Type B pancreatic cell (in vitro differentiated cells): ENCODE data around the gene CHST15. TPM values are rescaled to one million over a fixed set of nuclear protein-coding genes. Genes with fewer than 3 reads are reported as not detected.

Source experiments
- DNase-seq: peaks from one replicate; pipeline ENCODE4 v3.0.0; 2021; ENCODE audit warnings: mixed read lengths; ENCODE audit not compliant: unreplicated experiment; ENCODE audit errors: extremely low spot score
- H3K27ac Mint-ChIP-seq: 2 replicates; pipeline ENCODE4 v1.8.0; 2021; ENCODE audit warnings: mild to moderate bottlenecking, mixed read lengths
- H3K27me3 Mint-ChIP-seq: 2 replicates; pipeline ENCODE4 v1.8.0; 2021; ENCODE audit warnings: mixed read lengths
- H3K36me3 Mint-ChIP-seq: 2 replicates; pipeline ENCODE4 v1.8.0; 2021; ENCODE audit warnings: mixed read lengths
- H3K4me1 Mint-ChIP-seq: one replicate; pipeline ENCODE4 v1.8.0; 2021; ENCODE audit warnings: mixed read lengths; ENCODE audit not compliant: unreplicated experiment
- H3K4me3 Mint-ChIP-seq: 2 replicates; pipeline ENCODE4 v1.8.0; 2021; ENCODE audit warnings: mild to moderate bottlenecking, mixed read lengths
- H3K9me3 Mint-ChIP-seq: 2 replicates; pipeline ENCODE4 v1.8.0; 2021; ENCODE audit warnings: mixed read lengths
- total RNA-seq: library from RNA; stranded (reverse); gene quantifications from 2 replicates; pipeline ENCODE4 v1.2.1, GENCODE V29; 2021; ENCODE audit warnings: low replicate concordance
- TF ChIP-seq, protein P1 (sequence below): fragments of 200-600 bp; sonication (generic); conservative IDR thresholded peaks from 2 replicates; pipeline ENCODE4 v1.5.0; 2021; ENCODE audit warnings: antibody characterized with exemption, mild to moderate bottlenecking

The CHST15 gene
- total RNA-seq, 1 donor from 2014 or later = 22.9 TPM

DNA sequence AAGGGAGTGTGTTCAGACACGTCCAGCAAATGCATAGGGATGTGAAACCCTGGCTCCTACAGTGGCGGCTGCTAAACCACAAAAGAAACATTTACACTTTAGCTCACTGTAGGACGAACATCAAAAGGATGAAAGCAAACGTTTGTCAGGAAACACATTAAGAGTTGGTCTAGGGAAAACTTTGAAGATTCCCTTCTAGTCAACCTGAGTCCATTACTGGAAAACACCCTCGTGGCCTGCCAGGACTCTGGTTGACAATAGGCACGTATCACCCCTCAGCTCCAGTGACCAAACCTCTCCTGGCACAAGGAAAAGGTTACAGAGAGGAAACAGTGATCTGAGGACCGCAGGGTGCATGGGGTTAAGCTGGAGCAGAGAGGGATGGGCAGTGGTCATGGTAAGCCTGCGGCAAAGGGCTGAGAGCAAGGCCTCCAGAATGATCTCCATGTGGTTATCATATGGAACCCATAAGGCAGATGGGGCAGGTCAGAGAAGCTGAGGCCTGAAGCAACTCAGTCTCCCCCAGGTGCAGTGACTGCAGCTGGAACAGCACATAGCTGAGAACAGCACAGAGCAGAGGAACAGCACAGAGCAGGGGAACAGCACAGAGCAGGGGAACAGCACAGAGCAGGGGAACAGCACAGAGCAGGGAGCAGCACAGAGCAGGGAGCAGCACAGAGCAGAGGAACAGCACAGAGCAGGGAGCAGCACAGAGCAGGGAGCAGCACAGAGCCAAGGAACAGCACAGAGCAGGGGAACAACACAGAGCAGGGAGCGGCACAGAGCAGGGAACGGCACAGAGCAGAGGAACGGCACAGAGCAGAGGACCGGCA, 49.9 kb downstream of the CHST15 start:
- Mint-ChIP-seq H3K27me3 (peaks cover 3% of the 10 kb centered on the region), H3K4me1 (peaks cover 53% of the 10 kb centered on the region), H3K9me3 (peaks cover 11% of the 10 kb centered on the region), H3K27ac (peak overlapping the region; percentile 19), H3K4me3 (no peak overlapping the region), H3K36me3 (peaks cover 42% of the 10 kb centered on the region)
- TF ChIP-seq, protein P1, sequence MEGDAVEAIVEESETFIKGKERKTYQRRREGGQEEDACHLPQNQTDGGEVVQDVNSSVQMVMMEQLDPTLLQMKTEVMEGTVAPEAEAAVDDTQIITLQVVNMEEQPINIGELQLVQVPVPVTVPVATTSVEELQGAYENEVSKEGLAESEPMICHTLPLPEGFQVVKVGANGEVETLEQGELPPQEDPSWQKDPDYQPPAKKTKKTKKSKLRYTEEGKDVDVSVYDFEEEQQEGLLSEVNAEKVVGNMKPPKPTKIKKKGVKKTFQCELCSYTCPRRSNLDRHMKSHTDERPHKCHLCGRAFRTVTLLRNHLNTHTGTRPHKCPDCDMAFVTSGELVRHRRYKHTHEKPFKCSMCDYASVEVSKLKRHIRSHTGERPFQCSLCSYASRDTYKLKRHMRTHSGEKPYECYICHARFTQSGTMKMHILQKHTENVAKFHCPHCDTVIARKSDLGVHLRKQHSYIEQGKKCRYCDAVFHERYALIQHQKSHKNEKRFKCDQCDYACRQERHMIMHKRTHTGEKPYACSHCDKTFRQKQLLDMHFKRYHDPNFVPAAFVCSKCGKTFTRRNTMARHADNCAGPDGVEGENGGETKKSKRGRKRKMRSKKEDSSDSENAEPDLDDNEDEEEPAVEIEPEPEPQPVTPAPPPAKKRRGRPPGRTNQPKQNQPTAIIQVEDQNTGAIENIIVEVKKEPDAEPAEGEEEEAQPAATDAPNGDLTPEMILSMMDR = no peak
- DNase-seq = no peak

DNA sequence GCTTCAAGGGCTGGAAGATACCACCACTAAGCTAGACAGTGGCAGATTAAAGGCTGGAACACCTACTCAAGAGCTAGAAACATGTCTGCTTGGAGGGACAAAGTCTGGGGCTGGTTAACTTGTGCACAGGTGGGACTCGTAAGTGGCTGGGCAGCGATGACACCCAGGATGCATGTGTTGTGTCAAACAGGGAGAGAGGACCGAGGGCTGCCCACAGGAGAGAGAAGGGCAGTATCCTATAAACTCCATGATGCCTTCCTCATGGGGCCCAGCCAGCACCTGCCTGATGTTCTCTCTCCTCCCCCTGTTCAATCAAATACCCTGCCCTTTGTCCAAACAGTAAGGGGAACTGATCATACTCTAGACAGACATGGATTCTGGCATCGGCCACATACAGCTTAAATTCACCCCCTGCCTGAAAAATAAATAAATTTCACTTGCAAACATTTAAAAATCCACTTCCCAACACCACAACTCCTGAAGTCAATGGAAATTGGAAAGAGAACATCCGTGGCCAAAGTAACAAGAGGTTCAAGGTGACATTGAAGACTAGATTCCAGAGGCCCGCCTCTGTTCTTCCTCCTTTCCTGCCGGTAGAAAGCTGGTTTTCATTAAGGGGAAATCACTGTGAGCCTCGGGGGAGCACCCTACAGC, 50.6 kb downstream of the CHST15 start:
- Mint-ChIP-seq H3K27ac (peak overlapping the region; percentile 19), H3K4me3 (no peak overlapping the region), H3K4me1 (peaks cover 46% of the 10 kb centered on the region), H3K9me3 (peaks cover 11% of the 10 kb centered on the region), H3K27me3 (peaks cover 3% of the 10 kb centered on the region), H3K36me3 (peaks cover 41% of the 10 kb centered on the region)
- no peak for DNase-seq
- TF ChIP-seq, protein P1 = no peak

DNA sequence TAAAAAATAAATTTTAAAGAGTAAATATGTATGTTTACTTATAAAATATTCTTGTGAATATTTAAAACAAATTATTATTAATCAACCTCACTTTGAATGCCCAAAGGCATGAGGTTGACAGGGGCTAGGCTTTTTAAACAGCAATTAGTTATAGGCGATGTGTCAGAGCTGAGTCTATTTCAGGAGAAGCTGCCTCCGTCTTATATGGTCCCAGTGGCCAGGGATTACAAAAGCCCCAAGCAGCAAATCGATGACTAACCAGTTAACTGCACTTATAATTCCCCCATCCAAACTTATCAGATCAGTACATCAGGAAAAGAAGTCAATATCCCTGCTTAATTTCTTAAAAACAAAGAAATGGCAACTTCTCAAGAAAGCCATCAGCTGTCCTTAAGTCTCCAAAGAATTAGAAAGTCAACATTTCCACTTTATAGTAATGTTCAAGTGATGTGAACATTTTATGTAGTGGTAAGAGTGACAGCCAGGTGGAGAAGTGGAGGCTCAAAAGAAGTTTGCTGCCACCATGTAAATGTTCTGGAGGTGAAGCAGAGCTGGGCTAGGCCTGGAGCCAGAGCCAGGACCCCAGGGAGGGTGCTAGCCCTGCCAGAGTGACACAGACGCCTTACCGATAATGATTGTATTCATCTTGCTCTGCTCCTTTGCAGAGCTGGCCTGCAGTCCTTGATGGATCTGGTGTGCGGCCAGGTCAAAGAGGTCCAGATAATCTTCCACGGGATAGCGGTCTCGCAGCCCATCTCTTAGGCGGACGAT, 51.5 kb downstream of the CHST15 start:
- TF ChIP-seq, protein P1 = no peak
- Mint-ChIP-seq H3K27ac (no peak overlapping the region), H3K36me3 (peaks cover 34% of the 10 kb centered on the region), H3K4me1 (peaks cover 43% of the 10 kb centered on the region), H3K9me3 (peaks cover 6% of the 10 kb centered on the region), H3K4me3 (no peak overlapping the region), H3K27me3 (peaks cover 3% of the 10 kb centered on the region)
- no peak for DNase-seq

DNA sequence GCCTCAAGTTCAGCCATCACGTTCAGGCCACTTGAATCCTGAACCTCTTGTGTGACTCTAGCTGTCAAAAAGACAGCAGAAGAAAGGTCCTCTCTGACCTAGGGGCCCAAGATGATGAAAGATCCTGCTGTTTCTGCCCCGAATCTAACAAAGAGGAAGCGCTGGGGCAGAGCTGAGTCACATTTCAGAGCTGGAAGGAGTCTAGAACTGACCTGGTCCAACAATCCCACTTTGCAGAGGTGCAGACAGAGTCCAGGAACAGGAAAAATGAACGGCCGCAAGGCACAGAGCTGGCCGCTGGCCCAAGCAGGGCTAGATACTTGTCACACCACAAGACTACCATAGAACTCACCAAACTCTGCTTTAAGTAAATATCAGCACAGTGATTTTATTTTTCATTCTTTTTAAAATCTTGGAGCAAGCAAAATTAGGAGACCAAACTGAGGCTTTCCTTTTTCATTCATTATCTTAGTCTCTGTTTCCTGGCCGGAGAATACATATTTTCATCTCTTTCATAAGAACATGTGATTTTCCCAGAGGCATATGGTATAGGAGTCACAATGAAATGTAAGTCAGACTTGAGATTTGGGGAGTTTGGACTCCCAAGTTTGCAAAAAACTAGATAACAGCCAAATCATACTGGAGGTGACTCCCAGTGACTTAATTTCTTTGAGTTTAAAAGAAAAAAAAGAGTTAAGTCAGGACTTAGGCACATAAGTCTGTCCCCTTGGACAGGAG, 52.8 kb downstream of the CHST15 start:
- TF ChIP-seq, protein P1 = no peak
- H3K36me3 Mint-ChIP-seq = peaks cover 34% of the 10 kb centered on the region
- no peak for DNase-seq
- H3K27ac Mint-ChIP-seq = no peak overlapping the region
- peaks cover 46% of the 10 kb centered on the region for H3K4me1 Mint-ChIP-seq
- H3K9me3 Mint-ChIP-seq = no peaks in the 10 kb centered on the region
- H3K4me3 Mint-ChIP-seq = no peak overlapping the region
- peaks cover 3% of the 10 kb centered on the region for H3K27me3 Mint-ChIP-seq

DNA sequence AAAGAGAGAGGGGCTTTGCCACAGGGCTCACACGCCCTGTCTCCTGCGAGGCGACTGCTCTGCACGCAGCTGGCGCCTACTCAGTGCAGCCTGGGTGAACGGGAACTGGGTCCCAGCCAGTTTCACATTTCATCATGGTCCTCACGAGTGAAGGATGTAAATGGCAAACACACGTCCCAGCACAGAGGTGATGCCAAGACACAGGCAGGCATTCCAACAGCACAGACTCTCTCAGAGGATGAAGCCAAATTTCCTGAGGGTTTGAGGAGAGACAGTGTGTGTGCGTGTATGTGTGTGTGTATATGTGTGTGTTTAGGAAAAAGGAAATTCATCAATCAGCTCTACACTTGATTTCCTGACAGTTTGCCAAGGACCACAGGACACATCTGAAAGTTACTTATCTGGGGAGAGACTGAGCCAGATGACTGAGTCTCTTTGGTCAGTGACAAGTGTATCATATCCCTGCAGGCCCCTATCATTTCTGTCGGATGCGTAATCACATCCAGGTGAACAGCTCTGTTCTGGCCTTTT, 53.9 kb downstream of the CHST15 start:
- no peaks in the 10 kb centered on the region for H3K27me3 Mint-ChIP-seq
- no peak for DNase-seq
- TF ChIP-seq, protein P1 = no peak
- H3K9me3 Mint-ChIP-seq = no peaks in the 10 kb centered on the region
- H3K36me3 Mint-ChIP-seq = peaks cover 27% of the 10 kb centered on the region
- peaks cover 42% of the 10 kb centered on the region for H3K4me1 Mint-ChIP-seq
- peak overlapping the region; percentile 73 for H3K27ac Mint-ChIP-seq
- no peak overlapping the region for H3K4me3 Mint-ChIP-seq
